ENCODE data around the gene CCM2.

The CCM2 gene

DNA sequence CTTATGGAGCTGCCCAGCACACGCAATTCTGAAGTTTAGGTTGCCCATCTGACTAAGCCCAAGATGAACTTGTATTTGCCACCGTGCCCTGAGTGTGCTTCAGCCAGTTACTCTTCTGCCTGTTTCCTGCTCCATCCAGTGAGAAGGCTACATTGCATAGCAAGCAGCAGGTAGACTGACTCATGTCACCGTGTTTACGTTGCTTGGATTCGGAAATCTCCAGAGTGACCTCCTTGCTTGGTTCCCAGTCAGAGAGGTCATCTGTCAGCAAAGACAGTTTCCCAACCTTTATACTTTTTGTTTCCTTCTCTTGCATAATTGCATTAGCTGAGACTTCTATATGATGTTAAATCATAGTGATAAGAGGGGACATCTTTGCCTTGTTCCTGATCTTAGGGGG lies 57.9 kb downstream of the CCM2 start:
- TF ChIP-seq, protein P1, sequence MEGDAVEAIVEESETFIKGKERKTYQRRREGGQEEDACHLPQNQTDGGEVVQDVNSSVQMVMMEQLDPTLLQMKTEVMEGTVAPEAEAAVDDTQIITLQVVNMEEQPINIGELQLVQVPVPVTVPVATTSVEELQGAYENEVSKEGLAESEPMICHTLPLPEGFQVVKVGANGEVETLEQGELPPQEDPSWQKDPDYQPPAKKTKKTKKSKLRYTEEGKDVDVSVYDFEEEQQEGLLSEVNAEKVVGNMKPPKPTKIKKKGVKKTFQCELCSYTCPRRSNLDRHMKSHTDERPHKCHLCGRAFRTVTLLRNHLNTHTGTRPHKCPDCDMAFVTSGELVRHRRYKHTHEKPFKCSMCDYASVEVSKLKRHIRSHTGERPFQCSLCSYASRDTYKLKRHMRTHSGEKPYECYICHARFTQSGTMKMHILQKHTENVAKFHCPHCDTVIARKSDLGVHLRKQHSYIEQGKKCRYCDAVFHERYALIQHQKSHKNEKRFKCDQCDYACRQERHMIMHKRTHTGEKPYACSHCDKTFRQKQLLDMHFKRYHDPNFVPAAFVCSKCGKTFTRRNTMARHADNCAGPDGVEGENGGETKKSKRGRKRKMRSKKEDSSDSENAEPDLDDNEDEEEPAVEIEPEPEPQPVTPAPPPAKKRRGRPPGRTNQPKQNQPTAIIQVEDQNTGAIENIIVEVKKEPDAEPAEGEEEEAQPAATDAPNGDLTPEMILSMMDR (IDR thresholded peaks at IDR 0.05; ENCODE audit: low read length, missing control alignments), result no peak

DNA sequence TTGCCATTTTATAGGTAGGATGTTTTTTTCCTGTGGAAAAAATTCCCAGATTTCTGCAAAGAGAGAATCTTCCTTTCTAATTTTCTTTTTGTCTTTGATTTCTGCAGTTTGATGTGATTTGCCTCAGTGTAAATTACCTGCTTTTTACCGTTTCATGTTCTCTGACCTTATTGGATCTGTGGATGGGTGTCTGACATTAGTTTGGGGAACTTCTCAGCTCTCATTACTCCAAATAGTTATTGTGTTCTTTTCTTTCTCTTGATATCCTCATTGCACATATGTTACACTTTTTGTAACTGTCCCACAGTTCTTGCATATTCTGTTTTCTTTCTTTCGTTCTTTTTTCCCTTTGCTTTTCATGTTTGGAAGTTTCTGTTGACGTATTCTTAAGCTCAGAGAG lies 60.3 kb downstream of the CCM2 start:
- TF ChIP-seq, protein P1 (IDR thresholded peaks at IDR 0.05; ENCODE audit: low read length, missing control alignments), result no peak
- DNase-seq (ENCODE audit: low read depth), result no peak
- no peak overlapping the region for H3K4me3 ChIP-seq (replicated peaks; ENCODE audit: low read depth, low read length)

More for the DNA sequence above, 57.9 kb downstream of the CCM2 start:
- DNase-seq (ENCODE audit: low read depth), result no peak
- H3K4me3 ChIP-seq (replicated peaks; ENCODE audit: low read depth, low read length), result no peak overlapping the region

DNA sequence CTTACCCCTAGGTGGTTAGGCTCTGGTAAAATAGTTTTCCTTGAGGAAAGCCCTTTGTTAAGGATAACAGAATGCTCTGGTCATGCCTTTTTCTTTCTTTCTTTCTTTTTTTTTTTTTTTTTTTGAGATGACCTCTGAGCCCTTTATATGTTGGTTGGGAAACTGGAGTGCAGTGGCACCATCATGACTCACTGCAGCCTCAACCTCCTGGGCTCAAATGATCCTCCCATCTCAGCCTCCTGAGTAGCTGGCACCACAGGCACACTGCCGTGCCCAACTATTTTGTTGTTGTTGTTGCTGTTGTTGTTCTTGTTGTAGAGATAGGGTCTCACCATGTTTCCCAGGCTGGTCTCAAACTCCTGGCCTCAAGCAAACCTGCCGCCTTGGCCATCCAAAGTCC lies 61.4 kb downstream of the CCM2 start:
- DNase-seq (ENCODE audit: low read depth), result no peak
- no peak overlapping the region for H3K4me3 ChIP-seq (replicated peaks; ENCODE audit: low read depth, low read length)
- TF ChIP-seq, protein P1 (IDR thresholded peaks at IDR 0.05; ENCODE audit: low read length, missing control alignments), result no peak

DNA sequence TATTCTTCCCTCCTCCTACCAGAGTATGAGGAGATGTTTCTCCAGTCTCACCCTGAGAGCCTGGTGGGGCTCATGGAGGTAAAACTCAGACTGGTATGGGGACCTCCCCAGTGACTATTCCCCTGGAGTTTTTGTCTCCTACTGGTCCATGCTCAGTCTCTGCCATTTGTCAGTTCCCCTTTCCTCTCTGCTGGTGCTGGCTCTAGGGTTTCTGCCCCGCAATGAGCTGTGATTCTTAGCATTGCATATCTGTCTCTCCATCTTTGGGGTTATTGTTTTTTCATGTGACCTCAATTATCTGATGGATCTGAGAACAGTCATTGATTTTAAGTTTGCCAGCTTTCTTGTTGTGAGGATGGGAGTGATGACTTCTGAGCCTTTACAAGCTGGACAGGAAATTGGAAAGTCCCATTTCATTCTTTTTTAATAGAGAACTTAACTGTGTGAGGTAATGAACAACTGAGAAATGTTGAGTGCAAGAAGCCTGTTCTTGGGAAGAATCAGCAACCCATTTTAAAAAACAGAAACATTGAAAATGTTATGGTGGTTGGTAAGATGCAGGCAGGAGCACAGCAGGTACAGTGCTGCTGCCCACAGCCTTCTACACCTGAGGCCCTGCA lies 61.9 kb downstream of the CCM2 start:
- DNase-seq (ENCODE audit: low read depth), result no peak
- TF ChIP-seq, protein P1 (IDR thresholded peaks at IDR 0.05; ENCODE audit: low read length, missing control alignments), result no peak
- H3K4me3 ChIP-seq (replicated peaks; ENCODE audit: low read depth, low read length), result no peak overlapping the region

DNA sequence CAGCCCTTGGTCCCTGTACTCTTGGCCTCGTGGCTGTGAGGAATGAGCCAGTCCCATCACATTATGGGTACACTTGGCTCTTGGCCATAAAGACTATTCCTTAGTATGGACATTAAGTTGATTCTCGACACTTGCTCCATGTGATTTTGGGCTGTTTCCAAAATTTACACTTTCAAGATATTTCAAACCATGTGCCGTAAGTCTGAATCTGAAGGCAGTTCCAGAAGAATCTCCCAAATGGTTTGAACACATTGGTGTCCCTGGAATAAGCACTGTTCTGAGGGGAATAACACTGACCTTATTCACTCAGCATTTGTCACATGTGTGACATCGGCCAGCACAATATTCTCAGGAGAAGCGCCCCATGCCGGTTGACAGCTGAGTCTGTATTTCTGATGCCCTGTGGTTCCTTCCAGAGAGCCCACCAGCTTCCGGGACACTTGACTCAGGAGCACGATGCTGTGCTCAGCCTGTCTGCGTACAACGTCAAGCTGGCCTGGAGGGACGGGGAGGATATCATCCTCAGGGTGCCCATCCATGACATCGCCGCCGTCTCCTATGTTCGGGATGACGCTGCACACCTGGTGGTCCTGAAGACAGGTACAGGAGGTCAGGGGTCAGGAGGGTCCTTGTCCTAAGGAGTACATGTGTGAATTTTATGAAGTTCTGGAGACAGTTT lies 64.2 kb downstream of the CCM2 start:
- H3K4me3 ChIP-seq (replicated peaks; ENCODE audit: low read depth, low read length), result no peak overlapping the region
- no peak for DNase-seq (ENCODE audit: low read depth)
- TF ChIP-seq, protein P1 (IDR thresholded peaks at IDR 0.05; ENCODE audit: low read length, missing control alignments), result no peak

DNA sequence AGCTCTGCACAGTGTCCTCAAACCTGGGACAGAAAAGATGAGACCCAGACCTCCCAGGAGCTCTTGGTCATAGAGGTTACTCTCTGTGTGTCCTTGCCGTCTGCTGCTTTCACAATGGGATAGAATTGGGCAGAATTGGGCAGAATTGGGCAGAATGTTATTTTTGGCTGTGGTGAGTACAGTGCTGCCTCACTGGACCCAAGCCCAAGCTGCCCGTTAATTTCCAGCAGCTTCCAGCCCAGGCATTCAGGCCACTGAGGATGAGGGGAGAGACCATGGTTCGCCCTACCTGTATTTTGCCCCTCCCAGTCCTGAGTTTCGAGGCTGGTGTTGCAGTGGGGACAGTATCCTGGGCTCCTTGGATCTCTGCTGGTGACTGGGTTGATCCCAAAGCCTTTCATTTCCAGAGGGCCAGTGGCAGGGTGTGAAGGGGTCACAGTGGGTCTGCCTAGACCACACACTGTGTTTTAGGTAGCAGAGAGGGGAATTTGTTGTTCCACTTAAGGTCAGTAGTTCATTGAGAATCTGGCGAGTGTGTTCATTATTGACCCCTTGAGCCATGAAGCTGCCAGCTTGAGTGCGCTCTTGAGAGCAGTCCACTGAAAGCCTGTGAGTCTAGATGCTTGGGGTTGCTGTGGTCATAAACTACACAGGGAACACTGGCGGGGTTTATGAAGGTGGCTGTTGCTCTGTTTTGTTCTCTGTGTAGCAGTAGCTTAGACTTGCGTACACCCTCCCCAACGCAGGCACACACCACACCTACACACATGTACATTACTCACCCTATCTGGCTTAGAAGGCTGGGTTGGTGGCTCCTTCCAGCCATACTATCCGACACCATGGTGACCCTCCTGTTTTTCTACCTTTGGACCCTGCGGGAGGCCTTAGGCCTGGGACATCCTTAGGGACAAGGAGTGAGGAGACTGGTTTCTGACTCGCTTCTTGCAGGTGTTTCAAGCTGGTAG lies 65.3 kb downstream of the CCM2 start:
- TF ChIP-seq, protein P1 (IDR thresholded peaks at IDR 0.05; ENCODE audit: low read length, missing control alignments), result no peak
- no peak for DNase-seq (ENCODE audit: low read depth)
- no peak overlapping the region for H3K4me3 ChIP-seq (replicated peaks; ENCODE audit: low read depth, low read length)
